Activated B cell treated with CpG ODN at 0.5 μM for 24 hours (primary cell): Measurements from ENCODE around the gene ODF4. TPM values are rescaled to one million over a fixed set of nuclear protein-coding genes. Genes with fewer than 3 reads are reported as not detected.

Experiments used
- ATAC-seq: fragments of 200-7000 bp; cut with Tn5 transposase; one replicate; pipeline ENCODE4 v1.10.0; 2021; ENCODE audit warnings: low read depth, mild to moderate bottlenecking, moderate library complexity
- CTCF ChIA-PET: fragments of 350-600 bp; sonication (Branson Sonifier 250); formaldehyde crosslinking; loops from one replicate; lab custom pipeline; 2021; ENCODE audit warnings: antibody characterized with exemption; lab: Charles Lee
- POLR2A ChIA-PET: fragments of 350-600 bp; sonication (Branson Sonifier 250); formaldehyde crosslinking; loops from one replicate; lab custom pipeline; 2021; ENCODE audit warnings: antibody characterized with exemption; lab: Charles Lee
- DNase-seq: peaks from one replicate; pipeline ENCODE4 v3.0.0; 2022
- H3K27ac Mint-ChIP-seq: one replicate; pipeline ENCODE4 v1.8.0; 2020; ENCODE audit warnings: mixed read lengths
- H3K27me3 Mint-ChIP-seq: one replicate; pipeline ENCODE4 v1.8.0; 2021; ENCODE audit warnings: mixed read lengths
- H3K36me3 Mint-ChIP-seq: one replicate; pipeline ENCODE4 v1.8.0; 2021; ENCODE audit warnings: low read depth, mixed read lengths
- H3K4me1 Mint-ChIP-seq: one replicate; pipeline ENCODE4 v1.8.0; 2021; ENCODE audit warnings: mixed read lengths
- H3K4me3 Mint-ChIP-seq: one replicate; pipeline ENCODE4 v1.8.0; 2020; ENCODE audit warnings: mild to moderate bottlenecking, mixed read lengths
- H3K9me3 Mint-ChIP-seq: one replicate; pipeline ENCODE4 v1.8.0; 2020; ENCODE audit warnings: mixed read lengths
- intact Hi-C: fragments of 100-400 bp; cut with micrococcal nuclease; formaldehyde crosslinking; loops from one replicate; pipeline ENCODE4 v1.15.1; 2024
- total RNA-seq: library from RNA; stranded (reverse); gene quantifications from 2 replicates; pipeline ENCODE4 v1.2.3, GENCODE V29; 2022
- TF ChIP-seq, protein P1 (sequence below): fragments of 200-600 bp; IDR thresholded peaks from one replicate; pipeline ENCODE4 v1.8.0; 2022; ENCODE audit warnings: antibody characterized with exemption, mild to moderate bottlenecking

ODF4 gene
- total RNA-seq, 1 donor from 2014 or later = not detected

DNA sequence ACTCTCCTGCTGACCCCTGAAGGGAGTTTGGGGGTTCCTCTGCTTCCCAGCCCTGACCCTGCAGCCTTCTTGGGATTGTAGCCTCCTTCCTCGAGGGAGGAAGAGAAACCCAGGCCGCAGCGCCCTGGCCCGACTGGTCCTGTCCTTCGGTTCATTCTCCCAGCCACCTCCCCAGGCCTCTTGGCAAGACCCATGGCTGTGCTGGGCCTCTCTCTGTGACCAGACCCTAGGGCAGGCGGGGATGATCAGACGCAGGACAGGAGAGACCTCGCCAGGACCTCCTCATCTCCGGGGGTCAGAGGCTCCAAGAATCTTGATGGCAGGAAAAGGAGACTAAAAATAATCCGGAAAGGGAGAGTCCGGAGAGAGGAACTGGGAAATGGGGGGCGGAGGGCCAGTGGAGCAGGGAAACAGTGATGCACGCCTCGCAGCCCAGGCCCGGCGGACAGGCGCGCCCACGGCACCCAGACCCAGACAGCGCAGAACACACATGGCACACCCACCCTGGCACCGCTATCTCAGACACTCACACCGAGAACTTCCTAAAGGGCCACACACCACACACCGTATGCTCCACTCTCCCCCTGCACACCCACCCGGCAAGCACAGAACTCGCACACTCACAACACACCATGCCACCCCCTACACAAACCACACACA lies 28.4 kb upstream of the ODF4 start:
- H3K4me1 Mint-ChIP-seq = no peaks in the 10 kb centered on the region
- ChIA-PET POLR2A (no interaction called here), CTCF (no interaction called here)
- TF ChIP-seq, protein P1, sequence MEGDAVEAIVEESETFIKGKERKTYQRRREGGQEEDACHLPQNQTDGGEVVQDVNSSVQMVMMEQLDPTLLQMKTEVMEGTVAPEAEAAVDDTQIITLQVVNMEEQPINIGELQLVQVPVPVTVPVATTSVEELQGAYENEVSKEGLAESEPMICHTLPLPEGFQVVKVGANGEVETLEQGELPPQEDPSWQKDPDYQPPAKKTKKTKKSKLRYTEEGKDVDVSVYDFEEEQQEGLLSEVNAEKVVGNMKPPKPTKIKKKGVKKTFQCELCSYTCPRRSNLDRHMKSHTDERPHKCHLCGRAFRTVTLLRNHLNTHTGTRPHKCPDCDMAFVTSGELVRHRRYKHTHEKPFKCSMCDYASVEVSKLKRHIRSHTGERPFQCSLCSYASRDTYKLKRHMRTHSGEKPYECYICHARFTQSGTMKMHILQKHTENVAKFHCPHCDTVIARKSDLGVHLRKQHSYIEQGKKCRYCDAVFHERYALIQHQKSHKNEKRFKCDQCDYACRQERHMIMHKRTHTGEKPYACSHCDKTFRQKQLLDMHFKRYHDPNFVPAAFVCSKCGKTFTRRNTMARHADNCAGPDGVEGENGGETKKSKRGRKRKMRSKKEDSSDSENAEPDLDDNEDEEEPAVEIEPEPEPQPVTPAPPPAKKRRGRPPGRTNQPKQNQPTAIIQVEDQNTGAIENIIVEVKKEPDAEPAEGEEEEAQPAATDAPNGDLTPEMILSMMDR = no peak
- no peak overlapping the region for H3K27ac Mint-ChIP-seq
- peaks cover 37% of the 10 kb centered on the region for H3K27me3 Mint-ChIP-seq
- intact Hi-C loops = no loop called here
- DNase-seq (no peak), ATAC-seq (no peak)
- no peaks in the 10 kb centered on the region for H3K9me3 Mint-ChIP-seq
- no peaks in the 10 kb centered on the region for H3K36me3 Mint-ChIP-seq
- H3K4me3 Mint-ChIP-seq = no peak overlapping the region

DNA sequence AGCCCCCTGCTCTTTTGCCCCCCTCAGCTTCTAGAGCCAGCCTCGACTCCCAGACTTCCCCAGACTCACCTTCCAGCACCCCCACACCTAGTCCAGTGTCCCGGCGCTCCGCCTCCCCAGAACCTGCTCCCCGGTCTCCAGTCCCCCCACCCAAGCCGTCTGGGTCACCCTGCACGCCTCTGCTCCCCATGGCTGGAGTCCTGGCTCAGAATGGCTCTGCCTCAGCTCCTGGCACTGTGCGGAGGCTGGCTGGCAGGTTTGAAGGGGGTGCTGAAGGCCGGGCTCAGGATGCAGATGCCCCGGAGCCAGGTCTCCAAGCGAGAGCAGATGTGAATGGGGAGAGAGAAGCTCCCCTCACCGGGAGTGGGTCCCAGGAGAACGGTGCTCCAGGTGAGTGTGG lies 27.4 kb upstream of the ODF4 start:
- Mint-ChIP-seq H3K9me3 (no peaks in the 10 kb centered on the region), H3K4me1 (no peaks in the 10 kb centered on the region), H3K27ac (no peak overlapping the region), H3K4me3 (no peak overlapping the region), H3K27me3 (peaks cover 37% of the 10 kb centered on the region), H3K36me3 (no peaks in the 10 kb centered on the region)
- ATAC-seq = no peak
- CTCF ChIA-PET = no interaction called here
- DNase-seq = no peak
- intact Hi-C loops = no loop called here
- TF ChIP-seq, protein P1 = no peak
- POLR2A ChIA-PET = no interaction called here

DNA sequence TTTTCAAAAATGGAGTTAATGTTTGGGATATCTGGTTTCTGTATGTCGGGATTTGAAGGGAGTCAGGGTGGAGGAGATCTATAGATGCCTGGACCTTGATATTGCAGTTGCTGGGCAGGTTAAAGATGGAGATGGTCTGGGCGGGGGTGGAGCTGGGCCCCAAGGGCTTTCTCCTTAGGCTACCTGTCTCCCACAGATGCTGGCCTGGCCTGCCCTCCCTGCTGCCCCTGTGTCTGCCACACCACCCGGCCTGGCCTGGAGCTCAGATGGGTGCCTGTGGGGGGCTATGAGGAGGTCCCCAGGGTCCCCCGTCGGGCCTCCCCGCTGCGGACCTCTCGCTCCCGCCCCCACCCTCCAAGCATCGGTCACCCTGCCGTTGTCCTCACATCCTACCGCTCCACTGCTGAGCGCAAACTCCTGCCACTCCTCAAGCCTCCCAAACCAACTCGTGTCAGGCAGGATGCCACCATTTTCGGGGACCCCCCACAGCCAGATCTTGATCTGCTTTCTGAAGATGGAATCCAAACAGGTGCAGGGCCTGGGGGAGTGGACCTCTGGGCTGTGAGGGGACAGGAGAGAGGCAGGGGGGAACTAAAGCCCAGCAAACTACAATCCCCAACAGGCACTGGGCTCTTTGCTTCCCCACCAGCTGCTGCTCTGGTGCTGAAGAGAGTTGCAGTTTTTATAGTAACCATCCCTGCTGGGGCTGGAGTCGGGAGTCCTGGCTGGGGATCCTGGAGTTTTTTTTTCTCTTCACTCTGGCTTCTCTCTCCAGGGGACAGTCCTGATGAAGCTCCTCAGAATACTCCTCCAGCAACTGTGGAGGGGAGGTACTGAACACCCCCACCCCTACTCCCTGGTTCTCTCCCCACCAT lies 26.7 kb upstream of the ODF4 start:
- TF ChIP-seq, protein P1 = no peak
- CTCF ChIA-PET = no interaction called here
- DNase-seq = no peak
- Mint-ChIP-seq H3K27ac (no peak overlapping the region), H3K27me3 (peaks cover 39% of the 10 kb centered on the region), H3K4me3 (no peak overlapping the region), H3K36me3 (no peaks in the 10 kb centered on the region), H3K9me3 (no peaks in the 10 kb centered on the region), H3K4me1 (no peaks in the 10 kb centered on the region)
- POLR2A ChIA-PET = no interaction called here
- intact Hi-C loops = no loop called here
- ATAC-seq = no peak

DNA sequence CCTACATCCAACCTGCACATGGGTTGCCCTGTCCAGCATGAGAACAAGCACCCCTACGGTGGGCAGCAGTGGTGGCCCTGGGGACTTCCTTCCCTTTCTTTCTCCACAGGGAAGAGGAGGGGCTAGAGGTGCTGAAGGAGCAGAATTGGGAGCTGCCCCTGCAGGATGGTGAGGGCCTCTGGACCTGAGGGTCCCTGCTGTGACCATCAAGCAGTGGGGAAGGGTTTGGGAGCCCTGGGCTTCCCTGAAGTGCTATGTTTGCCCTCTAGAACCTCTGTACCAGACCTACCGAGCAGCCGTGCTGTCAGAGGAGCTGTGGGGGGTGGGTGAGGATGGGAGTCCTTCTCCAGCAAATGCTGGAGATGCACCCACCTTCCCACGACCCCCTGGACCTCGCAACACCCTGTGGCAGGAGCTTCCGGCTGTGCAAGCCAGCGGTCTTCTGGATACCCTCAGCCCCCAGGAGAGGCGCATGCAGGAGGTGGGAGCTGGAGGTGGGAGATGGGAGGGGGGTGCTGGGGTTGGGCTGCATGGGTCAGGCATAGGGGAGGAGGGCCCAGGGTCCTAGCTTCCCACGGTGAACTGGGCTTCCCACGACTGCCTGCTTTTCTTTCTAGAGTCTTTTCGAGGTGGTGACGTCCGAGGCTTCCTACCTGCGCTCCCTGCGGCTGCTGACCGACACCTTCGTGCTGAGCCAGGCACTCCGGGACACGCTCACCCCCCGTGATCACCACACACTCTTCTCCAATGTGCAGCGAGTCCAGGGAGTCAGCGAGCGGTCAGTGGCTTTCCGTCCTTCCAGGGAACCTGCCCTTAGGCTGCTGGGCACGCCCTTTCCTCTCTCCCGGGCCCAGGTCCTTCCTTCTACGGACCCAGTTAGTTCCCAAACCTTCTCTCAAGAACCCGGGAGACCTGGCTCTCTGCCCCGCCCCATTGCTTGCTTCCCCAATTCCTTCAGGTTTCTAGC lies 24.6 kb upstream of the ODF4 start:
- no peak for DNase-seq
- CTCF ChIA-PET = no interaction called here
- POLR2A ChIA-PET = no interaction called here
- intact Hi-C loops = no loop called here
- Mint-ChIP-seq H3K4me1 (no peaks in the 10 kb centered on the region), H3K9me3 (no peaks in the 10 kb centered on the region), H3K27ac (no peak overlapping the region), H3K36me3 (no peaks in the 10 kb centered on the region), H3K27me3 (peaks cover 46% of the 10 kb centered on the region), H3K4me3 (no peak overlapping the region)
- no peak for ATAC-seq
- TF ChIP-seq, protein P1 = no peak
